COR-L47 (cell line): ENCODE data around the gene MRGPRD.
"Not testable (repeated sequence)": the region's sequence is repeated elsewhere in the genome, so short reads cannot be mapped to it uniquely, and the experiment has no call there.

ENCODE experiments used
- DNase-seq: peaks from one replicate; lab custom pipeline; 2025; lab: John Stamatoyannopoulos, UW

Gene MRGPRD

DNA sequence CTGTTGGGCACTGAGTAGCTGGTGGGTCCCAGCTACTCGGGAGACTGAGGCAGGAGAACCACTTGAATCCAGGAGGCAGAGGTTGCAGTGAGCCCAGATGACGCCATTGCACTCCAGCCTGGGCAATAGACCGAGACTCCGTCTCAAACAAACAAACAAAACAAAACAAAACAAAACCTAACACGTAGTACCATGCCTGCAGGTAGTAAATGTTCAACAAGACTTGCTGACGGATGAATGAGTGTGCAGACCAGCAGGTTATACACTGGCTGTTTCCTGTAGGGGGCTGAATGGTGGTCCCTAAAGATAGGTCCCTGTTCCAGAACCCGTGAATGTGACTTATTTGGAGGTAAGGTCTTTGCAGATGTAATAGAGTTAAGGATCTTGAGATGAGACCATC is 12.8 kb upstream of the MRGPRD start:
- DNase-seq: no peak

GRCh38 chr11:68992743-68993255 is 12.0 kb upstream of the MRGPRD start:
- DNase-seq: no peak

GRCh38 chr11:68990995-68991780 is 10.4 kb upstream of the MRGPRD start:
- DNase-seq: no peak

- DNase-seq: no peak
Observed at GRCh38 chr11:68989936-68990606, 9.3 kb upstream of the MRGPRD start.

- DNase-seq: no peak
Observed at GRCh38 chr11:68988491-68988890, 7.7 kb upstream of the MRGPRD start.

- DNase-seq: no peak
Observed at GRCh38 chr11:68987211-68987610, 6.4 kb upstream of the MRGPRD start.

GRCh38 chr11:68983801-68984200 is 3.0 kb upstream of the MRGPRD start:
- no peak for DNase-seq

DNA sequence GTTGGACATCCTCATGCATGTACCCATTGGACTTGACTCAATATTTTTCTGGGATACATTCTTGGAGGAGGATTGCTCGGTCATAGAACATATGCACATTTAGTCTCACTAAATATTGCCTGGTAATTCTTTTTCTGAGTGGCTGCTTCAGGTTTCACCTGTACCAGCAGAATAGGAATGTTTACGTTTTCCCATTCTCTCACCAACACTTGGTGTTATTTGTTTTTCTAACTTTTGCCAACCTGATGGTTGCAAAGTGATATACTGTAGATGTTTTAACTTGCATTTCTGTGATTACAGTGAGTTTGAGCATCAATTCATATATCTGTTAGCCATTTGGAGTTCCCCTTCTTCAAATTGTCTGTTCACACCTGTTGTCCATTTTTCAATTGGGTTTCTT is 1.3 kb upstream of the MRGPRD start:
- no peak for DNase-seq

DNA sequence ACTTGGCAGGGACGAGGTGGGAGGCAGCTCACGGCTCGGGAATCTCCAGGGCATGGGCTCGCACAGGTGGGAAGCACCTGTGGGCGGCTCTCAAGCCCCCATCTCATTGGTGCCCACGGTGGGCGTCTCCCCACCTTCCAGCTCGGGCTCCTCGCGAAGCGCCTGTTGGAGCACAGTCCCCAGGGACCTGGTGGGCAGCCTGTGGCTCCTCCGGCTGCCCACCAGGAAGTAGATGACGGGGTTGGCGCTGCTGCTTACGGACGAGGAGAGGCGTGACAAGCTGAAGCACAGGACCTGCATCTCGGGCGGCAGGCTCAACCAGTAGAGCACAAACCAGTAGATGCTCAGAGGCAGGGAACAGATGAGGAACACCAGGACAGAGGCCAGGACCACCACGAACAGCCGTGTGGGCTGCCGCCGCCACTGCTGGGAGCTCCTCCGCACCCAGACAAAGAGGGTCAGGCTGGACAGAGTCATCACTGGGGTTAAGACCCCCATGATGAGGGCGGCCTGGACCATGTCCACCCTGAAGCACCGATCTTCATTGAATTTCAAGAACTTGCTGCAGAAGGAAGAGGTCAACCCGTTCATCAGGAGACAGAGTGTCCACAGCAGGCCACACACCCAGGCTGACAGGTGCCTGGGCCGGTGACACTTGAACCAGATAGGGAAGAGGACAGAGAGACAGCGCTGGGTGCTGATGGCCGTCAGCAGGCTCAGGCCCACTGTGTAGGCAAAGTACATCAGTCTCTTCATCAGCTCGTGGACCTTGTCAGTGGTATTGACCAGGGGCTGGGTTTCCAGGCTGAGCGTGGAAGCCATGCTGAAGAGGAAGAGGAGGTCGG is 633 bp downstream of the MRGPRD start:
- no peak for DNase-seq

DNA sequence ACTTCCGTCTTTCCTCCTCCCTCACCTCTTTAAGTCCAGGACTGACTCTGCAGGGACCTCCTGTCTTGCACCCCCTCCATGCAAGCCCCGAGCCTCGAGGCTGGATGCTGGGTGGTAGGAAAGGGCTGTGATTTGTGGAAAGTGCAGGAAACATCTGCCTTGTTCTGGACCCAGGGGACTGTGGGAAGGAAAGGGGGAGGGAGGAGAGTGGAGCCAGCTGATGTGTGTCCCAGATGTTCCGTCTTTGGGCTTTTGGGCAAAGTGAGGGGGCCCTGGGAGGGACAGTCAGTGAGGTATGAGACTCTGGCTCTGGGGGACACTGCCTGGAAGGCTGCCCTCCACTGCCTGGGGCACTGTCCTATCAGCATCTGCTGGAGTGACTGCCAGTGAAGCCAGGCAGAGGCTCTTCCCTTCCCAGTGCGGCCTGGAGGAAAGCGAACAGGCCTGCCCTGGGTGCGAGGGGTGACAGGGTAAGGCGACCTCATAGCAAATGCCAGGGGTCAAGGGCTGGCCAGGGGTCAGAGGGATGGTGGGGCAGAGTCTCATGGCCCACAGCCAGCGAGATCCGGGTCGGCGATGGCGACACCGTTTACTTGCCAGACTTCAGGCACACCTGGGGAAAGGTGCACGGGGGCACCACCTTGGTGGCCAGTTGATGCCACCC is 1.7 kb downstream of the MRGPRD start:
- DNase-seq: no peak

GRCh38 chr11:68978626-68978930 is 2.2 kb downstream of the MRGPRD start:
- no peak for DNase-seq

DNA sequence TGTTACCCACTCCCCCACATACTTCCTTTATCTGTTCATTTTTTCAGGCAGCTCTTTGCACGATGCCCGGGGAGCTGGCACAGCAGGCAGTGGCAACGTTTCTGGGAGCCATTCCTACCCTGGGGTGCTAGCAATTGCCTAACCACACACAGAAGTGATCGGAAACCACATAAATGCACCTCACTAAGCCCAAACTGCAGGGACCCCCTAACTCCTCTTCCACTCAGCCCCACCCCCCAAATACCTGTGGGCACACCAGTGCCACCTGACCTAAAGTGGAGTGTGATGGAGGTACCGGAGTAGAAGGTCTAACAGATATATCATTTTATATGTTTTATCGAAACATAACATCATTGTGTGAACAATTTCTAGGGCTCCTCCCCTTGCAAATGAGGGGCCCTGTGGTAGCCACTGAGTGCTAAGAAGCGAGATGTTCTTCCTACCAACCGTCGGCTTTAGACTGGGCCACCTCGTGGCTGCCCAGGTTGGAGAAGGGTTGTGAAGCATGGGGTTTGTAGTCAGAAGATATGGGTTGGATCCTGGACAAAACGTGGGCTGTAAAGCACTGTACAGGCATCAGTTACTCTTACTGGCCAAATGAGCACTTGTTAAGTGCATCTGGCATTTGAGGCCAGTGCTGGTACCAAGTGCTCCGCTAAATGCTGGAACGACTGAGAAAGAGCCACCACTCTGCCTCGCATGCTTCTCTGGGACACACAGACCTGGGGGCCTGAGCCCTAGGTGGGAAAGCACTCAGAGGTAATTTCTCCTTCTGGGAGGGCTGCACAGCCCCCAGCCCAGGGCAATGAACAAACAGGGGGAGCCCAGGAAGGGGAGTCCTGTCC is 2.8 kb downstream of the MRGPRD start:
- DNase-seq: no peak

DNA sequence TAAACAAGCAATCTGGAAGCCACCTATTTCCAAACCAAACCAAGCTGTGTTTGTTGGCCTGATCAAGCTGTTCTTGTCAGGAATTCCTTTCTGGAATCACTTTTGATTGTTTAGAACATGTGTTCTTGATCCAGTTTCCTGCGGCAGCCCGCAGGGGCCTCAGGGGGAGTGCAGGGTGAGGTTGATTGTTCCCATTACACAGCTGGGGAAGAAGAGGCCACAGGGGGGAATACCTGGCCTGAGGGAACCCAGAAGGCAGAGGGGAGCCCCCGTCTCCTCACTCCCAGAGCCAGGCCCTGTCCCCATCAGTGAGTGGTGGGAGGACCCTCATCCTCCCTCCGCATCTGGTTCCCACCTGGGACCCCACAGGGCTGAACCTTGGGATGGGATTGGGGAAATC is 4.2 kb downstream of the MRGPRD start:
- DNase-seq: no peak

- DNase-seq: no peak
Observed at GRCh38 chr11:68976095-68976494, 4.7 kb downstream of the MRGPRD start.

- DNase-seq: no peak
Observed at GRCh38 chr11:68974421-68975194, 6.2 kb downstream of the MRGPRD start.

GRCh38 chr11:68973706-68974105 is 7.1 kb downstream of the MRGPRD start:
- DNase-seq: not testable (repeated sequence)

DNA sequence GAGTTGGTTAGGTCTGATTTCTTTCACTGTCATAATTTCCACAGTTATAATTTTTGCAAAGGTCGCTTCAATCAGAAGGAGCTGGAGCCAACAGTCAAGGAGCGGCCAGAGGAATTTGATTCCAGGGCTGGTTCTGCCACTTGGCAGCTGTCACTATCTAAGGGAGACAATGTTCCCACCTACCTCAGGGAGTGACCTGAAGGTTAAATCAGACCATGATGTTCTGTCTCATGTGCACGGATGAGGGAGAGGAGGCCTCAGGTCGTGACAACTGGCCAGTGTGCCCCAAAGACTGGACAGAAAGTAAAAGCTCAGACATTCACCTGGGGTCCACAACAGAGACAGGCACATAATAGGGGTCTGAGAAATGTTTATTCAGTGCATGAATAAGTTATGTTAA is 7.6 kb downstream of the MRGPRD start:
- no peak for DNase-seq

GRCh38 chr11:68970921-68971636 is 9.7 kb downstream of the MRGPRD start:
- DNase-seq: no peak

DNA sequence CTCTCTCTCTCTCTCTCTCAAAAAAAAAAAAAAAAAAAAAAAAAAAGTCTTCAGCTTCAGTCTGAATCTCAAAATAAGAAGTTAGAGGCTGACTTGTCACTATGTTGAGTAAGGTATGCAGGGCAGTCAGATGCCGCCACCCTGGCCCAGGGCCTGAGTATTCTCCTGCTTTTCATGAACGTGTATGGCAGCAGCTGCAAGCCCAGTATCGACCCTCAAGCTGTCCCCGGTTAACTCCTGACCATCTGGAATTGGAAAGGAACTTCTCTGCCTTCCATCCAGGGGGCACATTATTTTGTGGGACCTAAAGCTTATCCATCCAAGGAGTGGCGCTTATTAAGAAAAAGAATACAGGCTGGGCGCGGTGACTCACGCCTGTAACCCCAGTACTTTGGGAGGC is 11.4 kb downstream of the MRGPRD start:
- no peak for DNase-seq
